ENCODE data around the gene IL34. TPM values are rescaled to one million over a fixed set of nuclear protein-coding genes. Genes with fewer than 3 reads are reported as not detected.

IL34 gene
- total and polyA plus RNA-seq, 2 of the 13 experiments (the other 11 are each of a cell fraction or from before 2014, with no cell fraction given): 1.2 to 1.3 TPM

GRCh38 chr16:70656712-70657263 is 10.4 kb downstream of the IL34 start (continued):
- TF ChIP-seq AGO1 (IDR thresholded peaks at IDR 0.05; ENCODE audit: low read depth, low read length, poor library complexity, severe bottlenecking): peak; percentile 65
- TF ChIP-seq ZNF235 (CRISPR knock-in tag; IDR thresholded peaks at IDR 0.05; ENCODE audit: borderline replicate concordance): no peak
- peak; percentile 93 for TF ChIP-seq UBTF (CRISPR knock-in tag; IDR thresholded peaks at IDR 0.05)
- TF ChIP-seq ZNF563 (CRISPR knock-in tag; IDR thresholded peaks at IDR 0.05): peak; percentile 84; the same call in 1 of the 2 replicates
- TF ChIP-seq PAXIP1 (CRISPR knock-in tag; conservative IDR thresholded peaks at IDR 0.05): peak; percentile 66
- no peak for TF ChIP-seq U2AF2 (IDR thresholded peaks at IDR 0.05; ENCODE audit: low read depth, low read length)
- TF ChIP-seq POLR2A (IDR thresholded peaks at IDR 0.05; ENCODE audit: insufficient read depth in 1 of 2, low read depth in 2 of 2, low read length in 2 of 2): peak in 1 of 2 experiments; percentile 43; a peak in 2 of 4 replicates
- TF ChIP-seq, protein P1, sequence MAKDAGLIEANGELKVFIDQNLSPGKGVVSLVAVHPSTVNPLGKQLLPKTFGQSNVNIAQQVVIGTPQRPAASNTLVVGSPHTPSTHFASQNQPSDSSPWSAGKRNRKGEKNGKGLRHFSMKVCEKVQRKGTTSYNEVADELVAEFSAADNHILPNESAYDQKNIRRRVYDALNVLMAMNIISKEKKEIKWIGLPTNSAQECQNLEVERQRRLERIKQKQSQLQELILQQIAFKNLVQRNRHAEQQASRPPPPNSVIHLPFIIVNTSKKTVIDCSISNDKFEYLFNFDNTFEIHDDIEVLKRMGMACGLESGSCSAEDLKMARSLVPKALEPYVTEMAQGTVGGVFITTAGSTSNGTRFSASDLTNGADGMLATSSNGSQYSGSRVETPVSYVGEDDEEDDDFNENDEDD (CRISPR knock-in tag; IDR thresholded peaks at IDR 0.05; ENCODE audit: borderline replicate concordance): peak; percentile 21; the same call in 1 of the 2 replicates
- TF ChIP-seq NR2F6 (IDR thresholded peaks at IDR 0.05): no peak
- peak; percentile 45; the same call in 1 of the 2 replicates for TF ChIP-seq NR2F6 (CRISPR knock-in tag; IDR thresholded peaks at IDR 0.05)
- TF ChIP-seq ZNF615 (CRISPR knock-in tag; IDR thresholded peaks at IDR 0.05; ENCODE audit: borderline replicate concordance): no peak
- TF ChIP-seq GTF2F1 (IDR thresholded peaks at IDR 0.05; ENCODE audit: low read length): no peak
- 0 out of 2 replicates have a peak, but pooled peaks have one; percentile 36 for TF ChIP-seq ZMYM2 (CRISPR knock-in tag; IDR thresholded peaks at IDR 0.05)
- TF ChIP-seq ZNF136 (CRISPR knock-in tag; IDR thresholded peaks at IDR 0.05; ENCODE audit: low read depth): peak; percentile 97; the same call in 1 of the 2 replicates
- TF ChIP-seq, protein P2, sequence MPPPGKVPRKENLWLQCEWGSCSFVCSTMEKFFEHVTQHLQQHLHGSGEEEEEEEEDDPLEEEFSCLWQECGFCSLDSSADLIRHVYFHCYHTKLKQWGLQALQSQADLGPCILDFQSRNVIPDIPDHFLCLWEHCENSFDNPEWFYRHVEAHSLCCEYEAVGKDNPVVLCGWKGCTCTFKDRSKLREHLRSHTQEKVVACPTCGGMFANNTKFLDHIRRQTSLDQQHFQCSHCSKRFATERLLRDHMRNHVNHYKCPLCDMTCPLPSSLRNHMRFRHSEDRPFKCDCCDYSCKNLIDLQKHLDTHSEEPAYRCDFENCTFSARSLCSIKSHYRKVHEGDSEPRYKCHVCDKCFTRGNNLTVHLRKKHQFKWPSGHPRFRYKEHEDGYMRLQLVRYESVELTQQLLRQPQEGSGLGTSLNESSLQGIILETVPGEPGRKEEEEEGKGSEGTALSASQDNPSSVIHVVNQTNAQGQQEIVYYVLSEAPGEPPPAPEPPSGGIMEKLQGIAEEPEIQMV (CRISPR knock-in tag; IDR thresholded peaks at IDR 0.05; ENCODE audit: low read depth): peak; percentile 97
- TF ChIP-seq ZNF781 (CRISPR knock-in tag; IDR thresholded peaks at IDR 0.05; ENCODE audit: borderline replicate concordance, not compliant biosample characterization): peak; percentile 95
- no peak for TF ChIP-seq ATM (IDR thresholded peaks at IDR 0.05; ENCODE audit: borderline replicate concordance)
- TF ChIP-seq ZNF775 (CRISPR knock-in tag; IDR thresholded peaks at IDR 0.05; ENCODE audit: borderline replicate concordance): no peak
- no peak for TF ChIP-seq MBD4 (IDR thresholded peaks at IDR 0.05; ENCODE audit: borderline replicate concordance, low read length)
- TF ChIP-seq PLSCR1 (CRISPR knock-in tag; IDR thresholded peaks at IDR 0.05; ENCODE audit: borderline replicate concordance): no peak
- peak; percentile 88; the same call in 1 of the 2 replicates for TF ChIP-seq ZNF546 (CRISPR knock-in tag; conservative IDR thresholded peaks at IDR 0.05)
